Mucosa of descending colon (tissue), 3 donors: ENCODE measurements around the gene UBAP1L. TPM values are rescaled to one million over a fixed set of nuclear protein-coding genes. Genes with fewer than 3 reads are reported as not detected.

Source experiments
- ATAC-seq: fragments of 200-7000 bp; cut with Tn5 transposase; one replicate; pipeline ENCODE4 v1.9.1; 2020; ENCODE audit warnings: mild to moderate bottlenecking, moderate library complexity
- DNase-seq, 3 donors: peaks; one replicate each; pipeline ENCODE4 v3.0.0-alpha.2; 2020
- H3K36me3 ChIP-seq: fragments of 200-600 bp; one replicate; pipeline ENCODE4 v1.8.0; 2021; ENCODE audit warnings: low read depth, mild to moderate bottlenecking
- H3K4me1 ChIP-seq: fragments of 200-600 bp; one replicate; pipeline ENCODE4 v1.8.0; 2021; ENCODE audit warnings: low read depth, mild to moderate bottlenecking
- H3K4me3 ChIP-seq: fragments of 200-600 bp; one replicate; pipeline ENCODE4 v1.8.0; 2021; ENCODE audit warnings: mild to moderate bottlenecking
- H3K9me3 ChIP-seq: fragments of 200-600 bp; one replicate; pipeline ENCODE4 v1.8.0; 2021; ENCODE audit warnings: mild to moderate bottlenecking
- intact Hi-C, 2 donors: fragments of 100-400 bp; cut with DNase I in 1 of 2; cut with micrococcal nuclease in 1 of 2; formaldehyde crosslinking; loops; one replicate each; pipeline versions ENCODE4 v1.11.0 to v1.11.1; 2022; cut with DNase I, micrococcal nuclease
- total RNA-seq, 3 donors: library from RNA; stranded (reverse); fragmentation: NEBNext Ultra II Directional in 2 of 3; extraction: Animal tissue kit (Norgen Biotek cat#: 25700) in 2 of 3; gene quantifications; one replicate each; pipeline versions ENCODE4 v1.2.1 to v1.2.4, GENCODE V29; 2021 to 2023
- TF ChIP-seq, protein P1 (sequence below): fragments of 200-600 bp; IDR thresholded peaks from one replicate; pipeline ENCODE4 v1.8.0; 2022; ENCODE audit warnings: antibody characterized with exemption, mild to moderate bottlenecking
- donor health status: DM: no; HTN: no; CAD: no; lungs with moderate emphysema.
- donor health status: DM: no; HTN: no; CAD: no.
- donor health status: DM: no; HTN: yes; CAD: no.

The UBAP1L gene
- total RNA-seq, 3 donors from 2014 or later, result 2.0 to 6.9 (median 3.9) TPM

DNA sequence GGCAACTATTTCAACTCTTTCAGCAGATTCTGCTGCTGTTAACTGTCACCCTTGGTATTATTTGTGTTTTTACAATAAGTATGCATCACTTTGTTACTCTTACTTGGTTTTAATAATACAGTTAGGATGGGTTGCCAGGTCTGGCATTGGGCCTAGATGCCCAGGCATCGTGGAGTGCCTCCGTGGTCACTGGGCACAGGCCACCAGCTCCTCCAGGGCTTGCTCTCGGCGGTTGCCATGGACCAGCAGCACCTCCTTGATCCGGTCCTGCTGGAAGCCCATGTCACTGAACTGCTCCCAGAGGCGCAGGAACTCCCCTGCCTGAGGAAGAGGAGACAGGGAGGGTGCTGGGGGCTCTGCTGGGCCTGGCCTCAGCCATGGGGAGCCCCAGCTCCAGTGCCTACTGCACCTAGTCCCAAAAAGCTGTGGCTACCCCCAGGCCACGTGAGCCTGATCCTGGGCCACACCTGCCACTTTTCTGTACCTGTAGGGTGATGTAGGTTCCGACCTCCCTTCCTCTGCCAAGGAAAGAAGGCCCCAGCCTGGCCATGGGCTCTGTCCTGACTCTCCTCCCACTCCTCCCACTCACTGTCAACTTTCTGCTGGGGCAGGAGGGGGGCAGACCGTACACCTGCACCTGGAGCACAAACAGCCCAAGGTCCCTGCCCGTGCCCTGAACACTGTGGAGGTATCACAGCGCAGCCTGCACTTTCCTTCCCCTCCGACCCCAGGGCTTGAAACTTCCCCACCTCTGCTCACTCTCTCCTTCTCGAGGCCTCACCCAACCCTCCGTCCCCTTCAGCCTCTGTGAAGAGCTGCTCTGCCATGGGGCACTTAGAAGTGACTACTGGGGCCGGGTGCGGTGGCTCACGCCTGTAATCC is 21.8 kb downstream of the UBAP1L start:
- ATAC-seq, result no peak
- H3K4me1 ChIP-seq, result peaks cover 14% of the 10 kb centered on the region
- no peak for DNase-seq
- intact Hi-C loops, result no loop called here
- TF ChIP-seq, protein P1, sequence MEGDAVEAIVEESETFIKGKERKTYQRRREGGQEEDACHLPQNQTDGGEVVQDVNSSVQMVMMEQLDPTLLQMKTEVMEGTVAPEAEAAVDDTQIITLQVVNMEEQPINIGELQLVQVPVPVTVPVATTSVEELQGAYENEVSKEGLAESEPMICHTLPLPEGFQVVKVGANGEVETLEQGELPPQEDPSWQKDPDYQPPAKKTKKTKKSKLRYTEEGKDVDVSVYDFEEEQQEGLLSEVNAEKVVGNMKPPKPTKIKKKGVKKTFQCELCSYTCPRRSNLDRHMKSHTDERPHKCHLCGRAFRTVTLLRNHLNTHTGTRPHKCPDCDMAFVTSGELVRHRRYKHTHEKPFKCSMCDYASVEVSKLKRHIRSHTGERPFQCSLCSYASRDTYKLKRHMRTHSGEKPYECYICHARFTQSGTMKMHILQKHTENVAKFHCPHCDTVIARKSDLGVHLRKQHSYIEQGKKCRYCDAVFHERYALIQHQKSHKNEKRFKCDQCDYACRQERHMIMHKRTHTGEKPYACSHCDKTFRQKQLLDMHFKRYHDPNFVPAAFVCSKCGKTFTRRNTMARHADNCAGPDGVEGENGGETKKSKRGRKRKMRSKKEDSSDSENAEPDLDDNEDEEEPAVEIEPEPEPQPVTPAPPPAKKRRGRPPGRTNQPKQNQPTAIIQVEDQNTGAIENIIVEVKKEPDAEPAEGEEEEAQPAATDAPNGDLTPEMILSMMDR, result no peak
- H3K36me3 ChIP-seq, result no peaks in the 10 kb centered on the region
- H3K9me3 ChIP-seq, result no peaks in the 10 kb centered on the region
- no peak overlapping the region for H3K4me3 ChIP-seq

DNA sequence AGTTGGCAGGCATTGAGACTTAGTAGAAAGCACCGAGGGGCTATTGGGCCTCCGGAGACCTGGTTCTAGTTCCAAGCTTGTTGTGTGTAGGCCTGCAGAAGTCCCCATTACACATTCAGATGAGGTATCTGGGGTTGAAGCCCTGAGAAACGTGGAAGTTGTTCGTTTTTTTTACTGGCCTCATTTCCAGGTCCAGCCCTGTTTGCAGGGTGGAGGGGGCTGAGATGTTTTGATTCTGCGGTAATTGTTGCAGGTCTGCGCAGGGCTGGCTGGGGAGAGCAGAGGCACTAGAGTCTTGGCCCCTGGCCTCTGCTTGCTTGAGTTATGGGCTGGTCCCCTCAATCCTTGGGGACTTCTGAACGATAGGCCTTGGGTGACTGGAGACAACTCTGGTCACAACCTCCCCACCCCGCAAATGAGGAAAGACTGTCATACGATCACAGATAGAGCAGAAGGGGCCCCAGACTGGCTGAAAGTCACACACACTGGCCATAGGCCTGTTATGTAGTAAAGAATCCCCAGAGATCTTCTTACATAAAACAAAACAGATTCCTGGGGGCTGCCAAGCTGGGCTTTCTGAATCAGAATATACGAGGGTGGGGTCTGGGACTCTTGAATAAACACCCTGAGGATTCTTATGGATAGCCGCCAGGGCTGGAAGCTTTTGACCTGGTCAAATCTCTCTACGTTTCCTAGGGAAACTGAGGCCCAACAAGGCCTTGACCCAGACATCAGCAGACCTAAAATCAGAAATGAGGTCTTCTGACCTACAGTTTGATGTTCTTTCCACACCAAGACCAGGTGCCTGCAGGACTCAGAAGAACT is 22.8 kb downstream of the UBAP1L start:
- intact Hi-C loops, result no loop called here

DNA sequence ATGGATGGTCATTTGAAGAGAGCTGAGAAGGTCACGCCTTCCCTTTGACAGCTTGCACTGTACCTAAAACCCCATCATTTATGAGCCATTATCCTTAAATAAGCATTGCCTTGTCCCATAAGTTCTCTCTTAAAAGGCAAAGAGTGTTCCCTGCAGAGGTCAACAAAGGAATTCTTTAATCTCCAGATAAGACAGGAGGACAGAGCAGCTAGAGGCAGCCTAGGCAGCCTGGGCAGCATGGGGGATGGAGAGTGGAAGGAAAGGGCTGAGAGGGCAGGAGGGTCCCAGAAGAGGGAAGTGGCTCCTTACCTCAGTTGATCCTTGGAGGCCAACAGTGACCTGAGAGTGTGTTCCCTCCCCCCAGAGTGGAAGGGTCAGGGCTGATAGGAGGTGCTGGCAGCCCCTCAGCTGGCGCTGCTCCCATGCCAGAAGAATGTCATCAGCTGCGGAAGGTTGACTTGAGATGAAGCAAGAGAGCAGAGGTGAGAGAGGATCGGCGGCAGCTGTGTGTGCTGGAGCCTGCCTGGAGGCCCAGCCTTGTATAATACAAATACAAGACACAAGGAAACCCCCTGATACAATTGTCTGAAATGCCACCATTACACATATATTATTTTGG is 25.7 kb downstream of the UBAP1L start:
- intact Hi-C loops, result loop anchor here in 1 of 2 donors (10.0 kb wide), 1 partner anchor 55 kb away; no protein-coding TSS in a partner anchor
- H3K9me3 ChIP-seq, result no peaks in the 10 kb centered on the region
- TF ChIP-seq, protein P1, result no peak
- DNase-seq (no peak), ATAC-seq (no peak)
- H3K4me3 ChIP-seq, result no peak overlapping the region
- H3K4me1 ChIP-seq, result peaks cover 24% of the 10 kb centered on the region
- H3K36me3 ChIP-seq, result no peaks in the 10 kb centered on the region

More for the DNA sequence above, 22.8 kb downstream of the UBAP1L start:
- Histone ChIP-seq H3K4me1 (peaks cover 24% of the 10 kb centered on the region), H3K4me3 (no peak overlapping the region), H3K36me3 (no peaks in the 10 kb centered on the region), H3K9me3 (no peaks in the 10 kb centered on the region)
- ATAC-seq, result no peak
- no peak for DNase-seq
- TF ChIP-seq, protein P1, result no peak

DNA sequence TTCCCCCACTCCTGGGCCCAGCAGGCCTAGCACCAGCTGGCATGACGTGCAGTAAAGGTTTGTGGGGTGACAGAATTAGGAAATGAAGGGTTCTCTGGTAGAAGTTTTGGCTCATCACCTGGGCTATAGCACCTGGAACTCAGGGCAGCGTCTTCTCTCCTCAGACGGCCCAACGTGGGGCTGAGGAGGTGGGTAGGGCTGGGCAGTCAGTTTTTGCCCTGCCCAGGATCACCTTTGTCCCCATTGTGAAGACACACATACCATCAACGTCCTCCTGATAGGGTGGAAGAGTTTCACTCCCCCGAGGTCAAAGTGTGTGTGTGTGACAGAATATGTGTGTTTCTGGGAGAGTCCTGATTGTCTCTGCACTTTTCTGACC is 26.4 kb downstream of the UBAP1L start:
- peak; percentile 91 for ATAC-seq
- Histone ChIP-seq H3K4me1 (peaks cover 24% of the 10 kb centered on the region), H3K4me3 (no peak overlapping the region), H3K9me3 (no peaks in the 10 kb centered on the region), H3K36me3 (no peaks in the 10 kb centered on the region)
- TF ChIP-seq, protein P1, result no peak
- intact Hi-C loops, result loop anchor here in 1 of 2 donors (10.0 kb wide), 1 partner anchor 54 kb away; no protein-coding TSS in a partner anchor
- DNase-seq, result peak in 2 of 3 donors; percentile 73 to 79

DNA sequence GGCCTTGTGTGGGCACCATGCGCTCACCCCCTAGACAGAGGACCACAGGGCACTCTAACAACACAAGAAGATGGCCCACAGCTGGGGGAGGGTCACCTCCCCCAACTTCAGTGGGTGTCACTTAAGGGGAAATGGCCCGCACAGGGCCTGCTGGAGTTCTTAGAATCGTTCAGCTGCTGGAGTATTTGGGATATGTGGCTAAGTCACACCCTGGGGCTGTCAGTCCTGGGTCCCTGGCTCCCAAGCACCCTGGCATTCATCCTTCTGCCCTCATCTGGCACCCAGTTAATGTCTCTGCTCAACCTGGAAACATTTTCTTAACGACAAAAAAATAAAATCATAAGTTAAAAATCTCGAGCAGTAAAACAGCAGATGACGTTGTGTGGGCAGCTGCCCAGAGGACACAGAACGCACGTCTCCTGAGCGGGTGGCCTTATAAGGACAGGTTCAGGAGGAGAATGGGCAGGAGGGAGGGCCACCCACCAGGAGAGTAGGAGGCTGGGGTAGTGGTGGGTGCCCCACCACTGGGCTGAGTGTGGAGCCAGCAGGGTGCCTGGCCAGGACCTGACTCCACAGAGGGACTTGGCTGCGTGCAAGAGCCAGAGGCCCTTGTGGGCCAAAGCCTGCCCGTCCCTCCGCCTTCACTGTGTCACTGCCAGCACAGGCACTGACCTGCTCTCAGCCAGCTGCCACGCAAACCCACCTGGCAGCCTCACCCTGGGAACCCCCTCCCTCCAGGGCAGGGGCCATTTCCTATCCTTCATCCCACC is 26.9 kb downstream of the UBAP1L start:
- H3K4me3 ChIP-seq, result no peak overlapping the region
- ATAC-seq (peak; percentile 70), DNase-seq (peak in 2 of 3 donors; percentile 74 to 78)
- no peaks in the 10 kb centered on the region for H3K36me3 ChIP-seq
- no peaks in the 10 kb centered on the region for H3K9me3 ChIP-seq
- TF ChIP-seq, protein P1, result no peak
- peaks cover 24% of the 10 kb centered on the region for H3K4me1 ChIP-seq
- intact Hi-C loops, result loop anchor here in 1 of 2 donors (10.0 kb wide), 1 partner anchor 53 kb away; no protein-coding TSS in a partner anchor
